ENCODE results near the gene PTPN2. TPM values are rescaled to one million over a fixed set of nuclear protein-coding genes. Genes with fewer than 3 reads are reported as not detected.

Gene PTPN2
- total RNA-seq, 2 donors from 2014 or later, result 32.2 to 34.3 TPM

- no peak overlapping the region for H3K4me3 ChIP-seq
- no peak overlapping the region for H3K9ac ChIP-seq (ENCODE audit: low read depth in 2 of 2, low read length in 2 of 2)
- H3K36me3 ChIP-seq, result no peaks in the 10 kb centered on the region
- no peaks in the 10 kb centered on the region for H3K4me1 ChIP-seq
- no peak overlapping the region for H3K27ac ChIP-seq
- TF ChIP-seq CTCF (IDR thresholded peaks at IDR 0.05), result no peak
- H3K27me3 ChIP-seq, result no peaks in the 10 kb centered on the region
- no peak for DNase-seq
- no peaks in the 10 kb centered on the region for H3K9me3 ChIP-seq
- intact Hi-C loops (cut with DNase I), result no loop called here
Observed at GRCh38 chr18:12748671-12749070, 135.4 kb downstream of the PTPN2 start.

- Histone ChIP-seq H3K27me3 (no peaks in the 10 kb centered on the region), H3K9ac (ENCODE audit: low read depth in 2 of 2, low read length in 2 of 2) (no peak overlapping the region), H3K9me3 (no peaks in the 10 kb centered on the region), H3K4me1 (no peaks in the 10 kb centered on the region), H3K27ac (no peak overlapping the region), H3K36me3 (no peaks in the 10 kb centered on the region), H3K4me3 (no peak overlapping the region)
- no peak for DNase-seq
- intact Hi-C loops (cut with DNase I), result no loop called here
- TF ChIP-seq CTCF (IDR thresholded peaks at IDR 0.05), result no peak
Observed at GRCh38 chr18:12747530-12748315, 136.3 kb downstream of the PTPN2 start.

GRCh38 chr18:12745095-12745795 is 138.8 kb downstream of the PTPN2 start:
- peak overlapping the region in 1 of 2 donors; percentile 12 for H3K9ac ChIP-seq (ENCODE audit: low read depth in 2 of 2, low read length in 2 of 2)
- H3K36me3 ChIP-seq, result no peaks in the 10 kb centered on the region
- H3K9me3 ChIP-seq, result no peaks in the 10 kb centered on the region
- intact Hi-C loops (cut with DNase I), result no loop called here
- H3K27ac ChIP-seq, result no peak overlapping the region
- no peaks in the 10 kb centered on the region for H3K4me1 ChIP-seq
- TF ChIP-seq CTCF (IDR thresholded peaks at IDR 0.05), result no peak
- H3K27me3 ChIP-seq, result no peaks in the 10 kb centered on the region
- DNase-seq, result no peak
- no peak overlapping the region for H3K4me3 ChIP-seq

- H3K4me1 ChIP-seq, result no peaks in the 10 kb centered on the region
- DNase-seq, result no peak
- no peak overlapping the region for H3K9ac ChIP-seq (ENCODE audit: low read depth in 2 of 2, low read length in 2 of 2)
- H3K27ac ChIP-seq, result no peak overlapping the region
- H3K27me3 ChIP-seq, result no peaks in the 10 kb centered on the region
- intact Hi-C loops (cut with DNase I), result loop anchor here (5.0 kb wide), 2 partner anchors 148 to 188 kb away; no protein-coding TSS in a partner anchor
- no peaks in the 10 kb centered on the region for H3K9me3 ChIP-seq
- TF ChIP-seq CTCF (IDR thresholded peaks at IDR 0.05), result peak; percentile 41
- H3K36me3 ChIP-seq, result no peaks in the 10 kb centered on the region
- no peak overlapping the region for H3K4me3 ChIP-seq
Observed at GRCh38 chr18:12744103-12744502, 139.9 kb downstream of the PTPN2 start.

GRCh38 chr18:12742453-12742852 is 141.6 kb downstream of the PTPN2 start:
- no peak overlapping the region for H3K4me3 ChIP-seq
- H3K9me3 ChIP-seq, result no peaks in the 10 kb centered on the region
- H3K4me1 ChIP-seq, result no peaks in the 10 kb centered on the region
- no peak overlapping the region for H3K27ac ChIP-seq
- no peak for TF ChIP-seq CTCF (IDR thresholded peaks at IDR 0.05)
- no peaks in the 10 kb centered on the region for H3K36me3 ChIP-seq
- intact Hi-C loops (cut with DNase I), result loop anchor here (5.0 kb wide), 2 partner anchors 150 to 190 kb away; no protein-coding TSS in a partner anchor
- DNase-seq, result no peak
- H3K9ac ChIP-seq (ENCODE audit: low read depth in 2 of 2, low read length in 2 of 2), result no peak overlapping the region
- no peaks in the 10 kb centered on the region for H3K27me3 ChIP-seq

Other genes starting within 250 kb of the PTPN2 start
- 1 to 10 TPM; 2.7 to 9.0 TPM for gene SPIRE1, start 226.1 kb downstream of the PTPN2 start, total RNA-seq
- 10 to 100 TPM in 1 of 2 donors, 1 to 10 TPM in 1; 4.7 to 10.7 TPM for gene CEP76, start 181.5 kb downstream of the PTPN2 start, total RNA-seq
- 10 to 100 TPM; 75.4 to 87.3 TPM for gene PSMG2, start 181.2 kb downstream of the PTPN2 start, total RNA-seq
- 10 to 100 TPM; 35.1 to 55.6 TPM for gene SEH1L, start 63.8 kb upstream of the PTPN2 start, total RNA-seq
- gene CEP192, start 107.1 kb upstream of the PTPN2 start, total RNA-seq, result 10 to 100 TPM; 23.7 to 26.9 TPM